NCI-H524 treated with DMSO at 0.1 percent for 48 hours (cell line): ENCODE results near the gene OR7A10.

Experiments used
- DNase-seq: peaks from one replicate; lab custom pipeline; 2025; lab: John Stamatoyannopoulos, UW

Gene OR7A10

DNA sequence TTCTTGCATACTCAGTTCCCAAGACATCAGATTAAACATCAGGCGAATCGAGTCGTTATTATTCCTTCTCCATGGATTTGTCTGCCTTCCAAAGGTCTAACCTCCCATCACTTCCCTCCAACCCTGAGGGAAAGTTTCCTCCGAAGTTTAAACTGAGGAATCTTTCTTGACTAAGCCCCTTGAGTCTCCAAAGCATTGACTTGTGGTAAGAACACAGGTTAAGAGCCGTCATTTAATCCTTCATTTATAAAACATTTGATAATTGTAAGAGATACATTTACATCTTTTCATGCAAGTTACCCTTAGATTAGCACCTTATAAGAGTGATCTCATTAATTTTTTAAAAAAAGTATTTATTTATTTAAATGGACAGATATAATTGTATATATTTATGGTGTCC is at the start of gene OR7A10:
Gene OR7A10, minus strand, starts transcription at position 101 of the 400 bp plus-strand sequence. CDS start 7,045 bp downstream, outside the sequence.
- no peak for DNase-seq

- no peak for DNase-seq
Observed at GRCh38 chr19:14890643-14891379, 42.1 kb upstream of the OR7A10 start.

DNA sequence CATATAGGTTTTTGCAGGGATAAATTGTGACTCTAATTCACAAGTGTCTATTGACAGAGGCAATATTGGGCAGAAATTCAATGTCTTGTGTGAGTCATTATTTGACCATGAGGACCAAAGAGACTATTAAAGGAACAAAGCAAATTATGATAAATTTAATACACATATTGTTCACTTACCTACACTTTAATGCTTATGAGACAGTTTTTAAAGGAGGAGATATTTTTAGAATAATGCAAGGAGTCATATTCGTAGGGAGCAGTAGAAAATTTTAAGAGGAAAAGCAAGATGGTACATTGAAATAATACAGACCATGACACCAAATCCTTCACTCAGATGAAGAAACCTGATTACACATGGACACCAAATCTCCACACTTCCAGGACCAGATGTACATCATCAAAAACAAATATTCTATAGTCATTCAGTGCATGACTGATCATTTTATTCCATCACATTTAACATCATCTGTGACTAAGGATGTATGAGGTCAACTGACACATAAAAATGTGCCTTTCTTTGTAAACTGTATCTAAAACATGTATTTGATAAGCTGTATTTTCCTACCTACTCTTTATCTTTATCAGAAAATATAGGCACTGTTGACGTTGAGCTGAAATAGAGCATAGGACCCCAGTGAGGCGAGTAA is 41.4 kb upstream of the OR7A10 start:
- DNase-seq: no peak

GRCh38 chr19:14886032-14886431 is 37.3 kb upstream of the OR7A10 start, which contains the start of gene OR7A17:
Gene OR7A17, minus strand, starts transcription at chr19:14886132. Its CDS starts 4,777 bp downstream, at chr19:14881355.
- DNase-seq: no peak

- no peak for DNase-seq
Observed at GRCh38 chr19:14871619-14872230, 23.0 kb upstream of the OR7A10 start.

DNA sequence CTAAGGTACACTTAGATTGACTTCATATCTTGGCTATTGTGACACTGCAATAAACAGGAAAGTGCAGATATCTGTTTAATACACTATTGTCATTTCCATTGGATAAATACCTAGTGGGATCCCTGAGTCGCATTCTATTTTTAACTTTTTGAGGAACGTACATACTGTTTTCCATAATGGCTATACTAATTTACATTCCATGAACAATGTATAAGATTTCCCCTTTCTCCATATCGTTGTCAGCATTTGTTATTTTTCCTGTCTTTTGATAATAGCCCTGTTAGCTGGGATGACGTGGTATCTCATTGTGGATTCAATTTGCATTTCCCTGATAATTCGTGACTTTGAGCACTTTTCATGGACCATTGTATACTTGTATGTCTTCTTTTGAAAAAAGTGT is 19.8 kb upstream of the OR7A10 start:
- no peak for DNase-seq

- DNase-seq: no peak
Observed at GRCh38 chr19:14843578-14843977, 5.1 kb downstream of the OR7A10 start.

DNA sequence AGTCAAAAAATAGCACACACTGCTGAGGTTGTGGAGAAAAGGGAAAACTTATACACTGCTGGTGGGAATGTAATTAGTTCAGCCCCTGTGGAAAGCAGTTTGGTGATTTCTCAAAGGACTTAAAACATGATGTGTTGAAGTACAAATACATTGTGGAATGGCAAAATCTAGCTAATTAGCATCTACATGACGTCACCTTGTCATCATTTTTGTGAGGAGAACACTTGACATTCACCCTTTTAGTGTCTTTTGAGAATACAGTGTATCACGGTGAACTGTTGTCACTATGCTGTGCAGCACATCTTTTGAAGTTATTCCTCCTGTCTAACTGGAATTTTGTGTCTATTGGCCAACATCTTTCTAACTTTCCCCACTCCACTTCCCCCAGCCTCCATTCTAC is 5.6 kb downstream of the OR7A10 start:
- DNase-seq: no peak

DNA sequence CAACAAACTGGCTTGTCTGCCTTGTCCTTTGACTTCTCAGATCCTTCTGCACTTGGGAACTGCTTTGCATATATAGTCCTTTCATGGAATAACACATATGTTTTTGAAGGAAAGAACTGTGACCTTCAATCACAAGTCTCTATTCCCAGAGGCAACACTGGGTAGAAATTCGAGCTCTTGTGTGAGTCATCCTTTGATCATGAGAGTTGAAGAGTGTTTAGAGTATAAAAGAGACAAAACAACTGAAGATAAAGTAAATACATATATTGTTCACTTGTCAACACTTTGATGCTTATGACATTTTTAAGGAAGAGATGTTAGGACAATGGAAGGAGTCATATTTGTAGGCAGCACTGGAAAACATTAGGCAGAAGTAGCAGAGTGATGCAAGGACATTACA is 8.5 kb downstream of the OR7A10 start:
- no peak for DNase-seq

- no peak for DNase-seq
Observed at GRCh38 chr19:14837391-14837790, 11.3 kb downstream of the OR7A10 start.

DNA sequence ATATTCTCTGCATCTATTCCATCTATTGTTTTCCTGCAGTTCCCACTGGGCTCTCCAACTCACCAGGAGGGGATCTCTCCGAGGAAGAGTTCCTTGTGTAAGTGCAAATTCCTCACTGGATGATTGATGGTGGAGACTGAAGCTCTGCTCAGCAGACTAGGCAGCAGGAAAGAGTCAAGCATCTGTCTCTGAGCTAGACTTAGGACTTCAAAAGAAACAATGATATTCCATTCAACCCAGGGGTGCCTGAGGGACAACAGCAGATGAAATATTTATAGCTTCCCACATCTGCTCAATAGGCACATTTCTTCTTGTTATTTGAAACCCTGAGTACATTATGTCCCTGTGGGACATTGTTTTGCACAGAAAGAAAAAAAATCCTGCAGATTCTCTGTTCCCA is 13.7 kb downstream of the OR7A10 start, which contains the start of the genes OR7A5 and OR7C1:
Gene OR7A5, minus strand, starts transcription at position 175 of the 400 bp plus-strand sequence. CDS start 6,944 bp downstream, outside the sequence.
Gene OR7C1, minus strand, starts transcription at position 175 of the 400 bp plus-strand sequence. CDS start 35,049 bp downstream, outside the sequence.
- DNase-seq: no peak

- DNase-seq: no peak
Observed at GRCh38 chr19:14830702-14831101, 18.0 kb downstream of the OR7A10 start.

GRCh38 chr19:14826006-14826405 is 22.7 kb downstream of the OR7A10 start:
- DNase-seq: no peak

GRCh38 chr19:14821937-14822336 is 26.8 kb downstream of the OR7A10 start:
- no peak for DNase-seq

DNA sequence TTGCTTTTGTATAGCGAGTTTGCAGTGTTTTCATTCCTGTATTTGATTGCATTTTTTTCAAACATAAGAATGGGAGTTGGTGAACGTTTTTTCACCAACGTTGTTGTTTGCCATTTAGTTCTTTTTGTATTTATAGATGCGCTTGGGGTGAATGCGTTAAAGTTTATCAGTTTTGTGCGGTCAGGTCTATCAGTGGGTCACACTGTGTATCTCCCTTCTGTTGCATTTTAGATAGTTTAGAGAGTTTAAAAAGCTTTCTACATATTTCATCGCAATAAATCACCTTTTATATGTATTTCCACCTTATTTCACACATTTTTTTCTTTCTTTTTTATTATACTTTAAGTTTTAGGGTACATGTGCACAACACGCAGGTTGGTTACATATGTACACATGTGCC is 30.1 kb downstream of the OR7A10 start:
- DNase-seq: no peak

- no peak for DNase-seq
Observed at GRCh38 chr19:14817052-14817451, 31.7 kb downstream of the OR7A10 start.

DNA sequence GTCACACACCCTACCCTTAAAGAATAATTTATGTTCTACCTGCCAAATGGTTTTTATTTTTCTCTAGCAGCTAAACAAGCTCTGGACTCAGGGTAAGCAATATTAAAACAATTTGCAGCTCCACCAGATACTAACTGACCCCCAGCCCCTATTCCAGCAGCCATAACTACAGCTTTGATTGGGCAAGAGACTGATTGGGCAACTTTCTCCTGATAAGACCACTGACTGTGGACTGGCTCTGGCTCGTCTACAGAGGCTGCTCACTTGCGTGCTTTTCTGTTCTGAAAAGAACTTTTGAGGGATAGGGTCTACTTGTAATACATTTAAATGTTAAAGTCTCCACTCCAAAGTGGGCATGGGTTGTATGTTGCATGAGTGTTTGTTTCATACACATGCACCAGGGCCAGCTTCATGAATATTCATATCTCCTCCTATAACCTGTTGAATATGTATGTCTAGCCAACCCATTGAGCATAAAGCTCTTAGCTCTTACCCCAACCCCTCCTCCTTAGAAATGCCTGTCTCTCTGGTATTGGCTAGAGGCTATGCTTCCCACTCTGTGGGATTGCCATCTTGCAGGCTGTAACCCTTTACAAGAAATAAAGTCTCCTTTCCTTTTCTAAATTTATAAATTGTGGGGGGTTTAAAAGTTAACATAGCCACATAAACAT is 33.6 kb downstream of the OR7A10 start:
- no peak for DNase-seq

GRCh38 chr19:14809272-14810057 is 39.3 kb downstream of the OR7A10 start:
- DNase-seq: no peak

DNA sequence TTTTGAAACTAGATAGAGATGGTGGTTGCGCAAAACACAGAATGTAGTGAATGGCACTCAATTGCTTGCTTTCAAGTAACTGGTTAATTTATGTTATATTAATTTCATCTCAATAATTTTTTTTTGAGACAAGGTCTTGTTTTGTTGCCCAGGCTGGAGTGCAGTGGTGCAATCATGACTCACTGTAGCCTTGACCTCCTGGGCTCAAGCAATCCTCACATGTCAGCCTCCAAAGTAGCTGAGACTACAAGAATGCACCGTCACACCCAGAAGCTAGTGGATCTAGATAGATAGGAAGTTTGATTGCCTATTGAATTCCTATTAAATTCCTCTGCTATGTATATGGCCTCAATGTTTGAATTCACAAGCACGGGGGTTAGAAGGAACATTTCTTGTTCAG is 44.0 kb downstream of the OR7A10 start:
- DNase-seq: no peak

- DNase-seq: no peak
Observed at GRCh38 chr19:14798760-14799159, 50.0 kb downstream of the OR7A10 start.

GRCh38 chr19:14796021-14796420 is 52.7 kb downstream of the OR7A10 start:
- DNase-seq: no peak
